Fibroblast of the conjunctiva (primary cell): ENCODE data around the gene GNA12.
"Not testable (repeated sequence)": the region's sequence is repeated elsewhere in the genome, so short reads cannot be mapped to it uniquely, and the experiment has no call there.

ENCODE experiments used
- DNase-seq: peaks from one replicate; pipeline ENCODE4 v3.0.0-alpha.2; 2010; ENCODE audit warnings: low read depth

GNA12 gene

DNA sequence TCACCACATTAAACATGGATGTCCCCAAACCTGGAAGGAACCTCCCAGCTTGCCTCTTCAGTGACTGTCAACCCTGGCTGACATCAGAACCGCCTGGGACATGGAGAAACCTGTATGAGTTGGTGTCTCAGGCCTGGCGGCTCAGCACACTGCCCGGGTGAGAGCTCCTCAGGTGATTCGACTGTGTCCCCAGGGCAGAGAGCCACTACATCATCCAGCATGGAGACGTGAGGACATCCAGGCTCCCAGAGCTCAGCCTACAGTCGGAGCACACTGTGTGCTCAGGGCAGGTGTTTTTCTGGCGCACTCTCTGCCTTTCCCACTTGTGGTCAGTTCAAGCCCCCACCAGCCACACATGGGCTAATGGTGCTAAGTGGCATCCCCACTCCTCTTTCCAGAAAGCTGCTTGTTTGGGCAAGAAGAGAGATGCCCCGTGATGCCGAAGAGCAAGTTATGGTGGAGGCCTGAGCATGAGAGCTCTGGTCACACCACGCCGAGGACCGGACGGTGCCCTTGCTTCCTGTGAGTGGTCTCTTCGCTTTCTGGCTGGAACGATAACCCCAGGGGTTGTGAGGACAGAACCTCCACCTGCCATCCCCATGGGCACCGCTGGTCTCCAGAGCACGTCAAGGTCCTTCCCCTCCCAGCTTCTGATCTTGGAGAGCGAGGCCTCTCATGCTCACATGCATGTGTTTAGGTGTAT, 117.6 kb downstream of the GNA12 start:
- DNase-seq = no peak

DNA sequence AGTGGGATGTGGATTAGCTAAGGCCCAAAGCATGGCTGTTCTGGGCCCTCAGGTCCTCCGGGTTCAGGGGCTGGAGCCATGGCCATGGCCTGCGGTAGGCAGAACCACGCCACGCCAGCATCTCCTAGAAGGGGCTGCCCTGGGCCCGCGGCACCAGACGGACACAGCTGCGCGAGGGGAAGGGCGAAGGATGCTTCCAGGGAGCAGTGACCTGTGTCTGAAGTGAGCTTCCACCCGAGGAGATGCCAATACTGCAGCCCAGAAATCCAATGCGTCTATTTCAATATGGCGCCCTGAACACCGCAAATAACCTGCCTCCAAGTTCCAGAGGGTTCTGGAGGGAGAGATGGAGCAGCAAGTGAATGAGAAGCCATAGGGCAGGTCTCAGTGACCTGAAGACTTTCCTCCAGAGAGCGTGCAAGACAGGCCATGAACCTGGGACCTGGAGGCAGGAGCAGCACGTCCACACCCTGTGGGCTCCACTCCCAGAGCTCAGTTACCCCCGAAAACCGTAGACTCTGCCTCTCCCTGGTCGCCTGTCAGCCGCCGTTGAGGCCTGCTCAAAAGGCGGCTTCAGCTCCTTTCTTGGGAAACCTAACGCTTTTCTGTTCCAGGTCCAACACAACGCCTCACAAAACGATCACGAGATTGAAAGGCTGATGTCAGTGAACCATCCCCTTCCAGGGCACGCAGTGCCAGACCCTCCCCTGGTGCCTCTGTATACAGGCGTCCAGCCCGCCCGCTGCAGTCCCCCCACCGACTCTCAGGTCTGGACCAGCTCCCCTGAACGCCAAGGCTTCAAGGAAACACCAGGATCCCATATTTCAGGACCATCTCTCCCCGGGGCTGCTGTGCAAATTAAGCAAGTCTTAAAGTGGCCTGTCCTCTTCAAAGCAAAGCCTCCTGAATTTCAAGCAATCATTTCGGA, 118.7 kb downstream of the GNA12 start:
- no peak for DNase-seq

DNA sequence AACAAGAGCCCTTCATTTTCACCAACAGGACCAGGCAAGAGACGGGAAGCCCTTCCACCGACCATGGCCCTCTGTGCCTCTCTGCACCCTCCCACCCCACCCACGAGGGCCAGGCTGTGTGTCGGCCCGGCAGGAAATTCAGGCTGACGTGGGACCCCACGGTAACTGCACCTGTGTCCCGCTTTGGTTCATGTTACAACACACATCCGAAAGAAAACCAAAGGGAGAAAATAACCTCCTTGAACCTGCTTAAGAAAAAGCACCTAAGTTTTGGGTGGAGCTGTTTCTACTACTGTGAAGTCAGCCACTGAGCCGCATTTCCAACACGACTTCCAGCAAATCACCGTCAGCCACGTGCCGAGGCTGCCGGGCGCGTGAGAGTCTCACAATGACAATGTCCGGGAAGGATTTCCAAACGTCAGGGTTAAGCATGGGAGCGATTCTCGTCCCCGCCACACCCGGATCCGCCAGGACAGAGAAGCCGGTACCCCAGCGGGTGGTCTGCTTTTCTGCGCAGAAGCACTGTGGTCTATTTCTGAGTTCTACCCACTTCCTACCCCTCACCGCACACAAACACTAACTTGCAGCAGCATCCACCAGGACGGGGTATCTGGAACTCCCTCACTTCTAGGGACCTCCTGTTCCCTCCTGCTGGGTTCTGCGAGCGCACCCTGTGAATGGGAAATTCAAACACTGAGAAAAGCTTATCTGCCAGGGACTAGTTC, 119.5 kb downstream of the GNA12 start:
- DNase-seq = no peak

DNA sequence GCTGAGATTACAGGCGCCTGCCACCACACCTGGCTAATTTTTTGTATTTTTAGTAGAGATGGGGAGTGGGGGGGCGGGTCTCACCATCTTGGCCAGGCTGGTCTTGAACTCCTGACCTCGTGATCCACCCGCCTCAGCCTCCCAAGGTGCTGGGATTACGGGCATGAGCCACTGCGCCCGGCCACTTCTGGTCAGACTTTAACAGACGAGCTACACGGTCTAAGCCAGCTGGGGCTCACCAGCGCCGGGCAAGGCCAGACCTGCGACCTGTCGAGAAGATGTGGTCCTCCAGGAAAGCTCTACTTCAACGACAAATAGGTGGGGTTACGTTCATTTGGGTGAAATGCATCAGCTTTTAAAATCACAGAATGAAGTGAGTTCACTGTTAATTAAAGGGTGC, 120.1 kb downstream of the GNA12 start:
- DNase-seq = not testable (repeated sequence)

DNA sequence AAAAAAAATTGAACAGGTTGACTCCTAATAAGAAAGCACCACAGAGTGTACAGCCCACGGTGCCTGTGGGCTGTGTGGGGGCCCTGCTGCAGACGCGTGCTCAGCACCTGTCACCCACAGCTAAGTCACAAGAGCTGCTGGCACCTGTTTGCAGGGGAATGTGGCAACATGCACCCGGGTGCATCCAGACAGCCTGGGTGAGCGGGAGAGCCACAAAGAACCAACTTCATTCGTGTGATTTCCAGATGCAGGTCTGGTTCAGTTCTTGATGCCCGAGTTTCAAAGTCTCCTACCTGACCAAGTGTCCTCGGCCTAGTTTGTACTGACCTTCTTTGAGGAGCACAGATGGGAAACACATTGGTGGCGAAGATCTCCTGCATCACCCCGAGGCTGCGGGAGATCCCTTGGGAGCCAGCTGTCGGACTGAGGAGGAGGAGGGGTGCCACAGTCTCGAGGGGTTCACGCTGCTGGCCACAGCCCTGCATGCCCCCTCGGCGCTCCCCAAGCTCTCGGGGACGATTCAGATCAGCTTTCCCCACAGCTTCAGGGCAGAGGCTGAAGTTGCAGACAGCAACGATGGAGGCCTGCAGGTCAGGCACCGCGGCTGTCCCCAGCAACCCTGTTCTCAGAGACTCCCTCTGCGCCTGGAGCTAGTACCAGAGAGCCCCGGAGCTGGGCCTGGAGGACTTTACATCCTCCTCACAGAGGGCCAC, 120.8 kb downstream of the GNA12 start:
- no peak for DNase-seq

DNA sequence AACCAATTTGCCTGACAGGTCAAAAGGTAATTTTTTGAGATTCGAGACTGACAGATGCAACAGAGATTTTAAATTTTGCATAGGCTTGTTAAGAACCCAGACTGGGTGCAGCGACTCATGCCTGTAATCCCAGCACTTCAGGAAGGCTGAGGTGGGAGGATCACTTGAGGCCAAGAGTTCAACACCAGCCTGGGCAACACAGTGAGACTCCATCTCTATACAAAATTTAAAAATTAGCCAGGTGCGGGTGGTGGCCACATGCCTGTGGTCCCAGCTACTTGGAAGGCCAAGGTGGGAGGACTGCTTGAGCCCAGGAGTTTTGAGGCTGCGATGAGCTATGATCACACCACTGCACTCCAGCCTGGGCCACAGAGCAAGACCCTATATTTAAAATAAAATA, 121.5 kb downstream of the GNA12 start:
- DNase-seq = no peak

DNA sequence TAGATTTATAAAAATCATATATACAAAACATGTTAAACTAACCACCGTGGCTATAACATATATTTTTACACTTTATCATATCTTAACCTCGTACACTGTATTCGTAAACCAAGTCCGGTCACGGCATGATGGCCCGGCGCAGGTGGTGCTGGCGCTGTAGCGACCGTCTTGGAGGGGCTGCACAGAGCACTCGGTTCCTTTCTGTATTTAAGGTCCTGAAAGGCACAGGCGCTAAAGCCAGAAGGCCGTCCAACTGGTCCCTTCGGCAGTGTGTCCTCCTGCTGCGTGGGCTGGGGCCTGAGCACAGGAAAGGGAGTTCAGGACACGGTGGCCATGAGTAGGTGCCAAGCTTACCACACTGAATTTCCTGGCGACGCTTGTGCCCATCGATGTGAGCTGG, 122.3 kb downstream of the GNA12 start:
- no peak for DNase-seq

DNA sequence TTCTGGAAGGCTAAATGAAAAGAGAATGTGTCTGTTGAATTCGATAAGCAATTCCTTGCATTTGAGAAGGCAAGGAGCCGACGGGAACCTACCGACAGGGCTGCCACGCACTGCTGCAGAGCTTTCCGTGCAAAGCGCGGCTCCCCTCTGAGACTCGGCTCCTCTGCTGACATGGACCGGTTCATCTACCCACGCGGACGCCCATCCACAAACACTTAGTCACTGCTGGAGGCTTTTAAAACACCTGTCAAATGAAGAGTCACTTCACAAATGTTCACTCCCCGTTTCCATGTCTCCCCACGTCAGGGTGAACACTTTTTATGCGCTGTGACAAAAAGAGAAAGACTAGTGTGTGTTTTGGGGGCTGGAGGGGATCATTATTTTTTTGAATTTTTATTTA, 124.1 kb downstream of the GNA12 start:
- DNase-seq = no peak

DNA sequence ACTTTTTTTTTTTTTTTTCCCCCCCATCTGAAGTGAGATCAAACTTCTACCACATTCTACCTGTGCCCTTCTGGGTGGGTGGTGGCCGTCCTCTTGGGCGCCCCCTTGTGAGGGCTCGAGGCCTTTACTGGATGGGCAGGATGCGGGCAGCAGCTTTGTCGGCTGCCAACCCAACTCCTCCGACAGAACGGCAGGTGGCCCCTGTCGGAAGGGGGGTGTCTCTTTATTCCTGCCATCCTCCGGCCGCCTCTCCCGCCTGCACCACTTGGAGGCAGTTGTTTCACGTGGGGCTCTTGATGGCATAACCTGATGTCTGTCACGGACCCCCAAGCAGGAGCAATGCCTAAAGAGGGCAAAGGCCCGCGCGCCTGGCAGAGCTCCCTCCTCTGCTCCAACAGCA, 125.1 kb downstream of the GNA12 start:
- no peak for DNase-seq

DNA sequence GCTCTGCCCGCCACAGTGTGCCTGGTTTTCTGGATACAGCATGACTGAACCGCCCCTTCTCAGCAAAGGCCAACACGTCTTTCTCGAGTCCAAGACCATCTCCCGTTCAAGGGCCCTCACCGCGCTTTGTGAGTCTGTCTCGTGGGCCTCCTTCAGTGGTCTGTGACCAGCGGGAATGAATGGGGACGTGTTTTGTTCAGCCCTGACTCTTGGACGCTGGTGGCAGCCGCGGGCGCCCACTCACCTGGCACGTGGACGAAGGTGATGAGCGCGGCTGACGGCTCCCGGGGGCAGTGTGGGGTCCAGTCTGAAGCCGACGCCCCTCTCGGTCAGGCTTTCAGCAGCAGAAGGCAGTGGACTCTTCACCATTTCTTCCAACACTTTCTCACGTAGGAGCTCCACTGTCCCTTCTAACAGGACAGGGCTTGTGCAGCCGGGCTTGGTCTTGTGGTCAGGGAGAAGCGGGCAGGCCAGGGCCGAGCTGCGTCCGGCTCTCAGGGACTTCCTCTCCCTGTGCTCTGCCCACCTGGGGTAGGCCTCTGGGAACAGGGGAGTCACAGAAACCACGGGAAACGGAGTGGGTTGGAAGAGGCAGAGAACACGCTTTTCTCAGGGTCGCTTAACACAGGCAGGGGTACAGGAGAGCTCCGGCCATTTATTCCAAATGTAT, 125.7 kb downstream of the GNA12 start:
- DNase-seq = no peak

DNA sequence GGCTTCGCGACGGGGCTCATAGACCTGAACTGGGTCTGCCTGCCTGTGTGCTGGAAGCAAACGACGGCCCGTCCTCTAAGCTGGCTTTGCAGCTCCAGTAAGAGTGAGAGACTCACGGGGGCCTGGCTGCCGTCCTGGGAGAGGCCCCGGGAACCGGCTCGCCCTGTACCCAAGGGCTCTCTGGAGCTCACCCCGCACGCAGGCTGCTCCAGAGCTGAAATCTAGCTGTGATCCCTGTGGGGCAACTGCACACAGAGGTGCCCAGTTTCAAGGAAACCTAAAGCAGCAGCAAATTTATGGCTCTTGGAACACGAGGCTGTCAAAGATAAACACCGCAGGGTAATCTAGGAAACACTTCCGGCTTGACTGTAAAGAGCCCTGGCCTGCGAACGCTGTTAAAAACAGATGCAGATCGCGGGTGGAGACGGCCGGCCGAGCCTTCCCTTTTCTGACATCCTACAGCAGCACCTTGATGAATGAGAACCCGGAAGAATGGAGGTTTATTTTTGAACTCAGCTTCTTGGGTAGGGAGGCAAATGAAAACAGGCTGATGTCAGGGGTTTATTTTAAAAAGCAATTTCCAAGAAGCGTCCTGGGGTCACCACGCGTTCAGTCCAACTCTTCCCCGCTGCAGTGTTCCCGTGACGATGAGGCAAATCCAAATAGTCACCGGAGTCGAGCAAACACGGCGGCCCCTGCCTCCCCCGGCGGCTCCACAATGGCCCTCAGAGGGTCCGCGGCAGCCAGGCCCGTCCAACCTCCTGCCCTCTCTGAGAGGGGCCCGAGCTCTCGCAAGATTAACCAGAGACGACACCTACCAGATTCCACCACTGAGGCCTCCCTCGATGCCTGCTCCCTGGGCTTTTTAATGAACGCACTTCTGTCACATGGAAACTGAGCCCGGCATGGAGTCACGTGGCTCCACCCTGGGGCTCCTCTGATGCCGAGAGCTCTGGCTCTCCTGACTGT, 126.5 kb downstream of the GNA12 start:
- no peak for DNase-seq

DNA sequence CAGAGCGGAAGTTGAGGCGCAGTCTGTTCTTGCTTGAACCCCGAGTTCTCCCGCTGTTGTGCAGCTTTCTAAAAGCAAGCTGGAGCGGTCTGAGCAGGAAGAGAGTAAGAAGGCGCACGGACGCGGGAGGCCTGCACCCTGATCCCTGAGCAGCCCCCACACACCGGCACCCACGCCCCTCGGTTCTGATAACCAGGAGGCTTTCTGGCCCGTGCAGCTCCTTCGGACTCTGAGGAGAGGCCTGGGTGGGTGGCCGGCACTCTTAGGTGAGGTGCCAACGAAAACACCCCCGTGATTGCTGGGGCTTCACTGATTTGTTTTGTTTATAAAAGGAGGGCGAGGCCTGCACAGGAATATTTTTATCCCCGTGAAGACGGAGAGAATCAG, 127.2 kb downstream of the GNA12 start:
- DNase-seq = no peak

DNA sequence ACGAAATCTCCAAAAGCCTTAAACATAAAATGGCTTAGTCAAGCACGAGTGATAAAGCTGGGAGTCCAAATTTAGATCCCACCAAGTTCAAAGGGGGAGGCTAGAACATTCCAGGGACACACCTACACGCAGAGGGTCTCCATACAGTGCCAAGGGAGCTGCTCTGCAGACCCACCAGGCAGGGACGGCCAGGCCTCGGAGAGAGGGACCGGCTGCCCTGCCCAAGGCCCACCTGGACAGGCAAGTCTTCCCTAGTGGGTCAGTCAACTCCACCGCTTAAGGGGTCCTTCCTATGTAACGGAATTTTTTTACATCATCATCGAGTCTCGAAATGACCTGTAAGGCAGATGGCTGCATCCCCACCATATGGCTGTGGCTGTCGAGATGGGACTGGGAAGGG, 127.6 kb downstream of the GNA12 start:
- DNase-seq = no peak

DNA sequence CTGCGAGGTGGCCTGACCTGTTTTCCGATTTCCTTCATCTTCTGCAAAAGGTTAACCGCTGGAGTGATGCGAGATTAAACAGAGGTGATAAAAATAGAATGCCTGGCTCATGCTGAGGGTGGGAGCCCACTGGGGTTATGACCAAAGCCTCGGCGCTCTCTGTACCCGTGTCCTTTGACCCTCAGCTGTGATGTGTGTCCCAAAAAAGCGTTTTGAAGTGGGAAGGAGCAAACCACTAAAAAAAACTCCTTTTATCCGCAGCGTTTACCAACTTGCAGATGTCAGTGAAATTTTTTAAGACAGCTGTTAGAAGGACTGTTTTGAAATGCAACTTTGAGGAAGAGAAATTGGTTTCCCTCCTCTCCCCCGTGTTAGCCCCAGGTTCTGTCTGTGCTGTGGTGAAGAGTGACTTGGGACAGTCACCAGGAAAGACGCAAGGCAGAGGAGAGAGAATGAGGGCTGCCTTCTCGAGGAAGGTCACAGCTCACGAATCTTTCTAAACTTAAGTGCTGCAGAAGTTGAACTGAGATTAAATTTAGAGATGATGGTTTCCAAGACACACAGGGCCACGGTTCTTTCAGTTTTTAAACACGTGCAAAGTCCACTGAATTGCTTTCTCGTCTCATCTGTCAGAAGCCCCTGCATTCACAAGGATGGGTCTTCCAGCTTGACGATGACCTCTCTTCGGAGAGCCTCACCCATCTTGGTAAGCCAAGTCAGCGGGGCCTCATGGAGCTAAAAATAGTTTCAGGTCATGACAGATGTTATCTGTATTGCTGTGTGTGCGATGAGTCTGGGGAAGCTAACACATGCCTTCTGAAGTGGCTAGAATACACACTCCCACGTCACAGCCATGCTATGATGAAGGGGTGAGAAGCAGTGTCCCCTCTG, 128.5 kb downstream of the GNA12 start:
- DNase-seq = no peak

DNA sequence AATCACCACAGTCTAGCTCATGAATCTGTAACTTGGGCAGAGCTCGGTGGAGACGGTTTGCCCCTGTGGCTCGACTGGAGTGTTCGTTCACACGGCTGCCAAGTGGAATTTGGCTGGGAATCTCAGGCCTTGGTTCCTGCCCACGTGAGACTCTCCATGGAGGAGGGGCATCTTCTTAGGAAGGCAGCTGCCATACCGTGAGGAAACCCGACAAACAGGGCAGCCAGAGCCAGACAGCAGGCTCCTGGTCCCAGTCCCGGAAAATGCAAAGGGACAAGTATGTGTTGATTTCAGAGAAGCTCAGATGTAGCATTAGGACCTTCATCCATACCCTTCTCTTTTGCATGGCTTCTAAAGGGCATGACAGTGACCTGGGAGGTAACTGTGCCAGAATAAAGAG, 129.5 kb downstream of the GNA12 start:
- no peak for DNase-seq

DNA sequence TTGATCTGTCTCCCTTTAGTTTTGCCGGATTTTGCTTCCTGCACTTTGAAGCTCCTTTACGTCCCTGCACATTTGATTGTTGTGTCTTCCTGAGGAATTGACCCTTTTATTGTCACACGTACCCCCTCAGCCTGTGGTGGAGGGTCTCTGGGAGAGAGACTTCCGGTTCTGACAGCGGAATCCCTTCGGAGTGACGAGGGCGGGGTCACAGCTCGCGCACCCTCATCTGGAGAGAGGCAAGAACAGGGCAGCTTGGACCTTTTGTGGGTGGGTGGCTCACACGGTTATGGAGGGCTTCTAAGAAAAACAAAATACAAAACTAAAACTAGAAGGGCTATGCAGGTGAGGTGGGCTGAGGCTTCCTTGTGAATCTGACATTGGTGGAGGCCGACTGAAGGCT, 130.1 kb downstream of the GNA12 start:
- no peak for DNase-seq

DNA sequence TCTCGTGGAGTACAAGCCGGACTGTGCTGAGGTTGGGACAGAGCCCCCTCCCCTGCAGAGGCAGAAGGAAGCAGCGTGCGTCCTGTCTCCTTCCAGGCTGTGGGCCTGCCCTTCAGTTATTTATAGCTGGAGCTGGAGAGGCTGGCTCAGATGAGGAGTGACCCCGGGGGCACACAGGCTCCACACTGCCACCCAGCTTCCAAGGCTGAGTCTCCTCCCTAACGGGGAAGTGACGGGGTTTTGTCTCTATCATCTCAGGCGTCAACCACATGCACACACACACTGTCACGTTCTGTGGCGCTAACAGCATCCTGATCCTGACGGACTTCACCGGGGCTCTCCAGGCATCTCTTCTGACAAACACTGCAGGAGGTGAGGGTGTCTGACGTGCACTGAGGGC, 130.7 kb downstream of the GNA12 start:
- no peak for DNase-seq

DNA sequence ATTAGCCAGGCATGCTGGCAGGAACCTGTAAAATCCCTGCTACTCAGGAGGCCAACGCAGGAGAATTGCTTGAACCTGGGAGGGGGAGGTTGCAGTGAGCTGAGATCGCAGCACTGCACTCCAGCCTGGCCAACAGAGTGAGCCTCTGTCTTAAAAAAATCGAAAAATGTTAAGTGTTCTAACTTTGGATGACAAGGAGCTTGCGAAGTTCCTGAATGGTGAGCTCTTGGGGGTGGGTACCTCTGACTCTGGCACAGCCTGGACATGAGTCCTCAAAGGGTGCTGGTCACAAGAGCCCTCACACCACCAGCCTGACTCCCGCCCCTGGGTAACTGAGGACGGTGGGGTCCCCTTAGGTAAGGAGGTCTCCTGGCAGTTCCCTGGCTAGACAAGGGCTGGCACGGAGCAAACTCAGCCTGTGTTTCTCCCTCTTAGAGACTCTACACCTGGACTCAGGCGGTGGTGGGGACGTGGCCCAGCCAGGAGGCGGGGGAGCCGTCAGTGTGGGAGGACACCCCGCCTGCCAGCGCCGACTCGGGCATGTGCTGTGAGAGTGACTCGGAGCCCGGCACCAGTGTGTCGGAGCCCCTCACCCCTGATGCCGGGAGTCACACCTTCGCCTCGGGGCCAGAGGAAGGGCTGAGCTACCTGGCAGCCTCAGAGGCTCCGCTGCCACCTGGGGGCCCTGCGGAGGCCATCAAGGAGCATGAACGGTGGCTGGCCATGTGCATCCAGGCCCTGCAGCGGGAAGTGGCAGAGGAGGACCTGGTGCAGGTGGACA, 132.0 kb downstream of the GNA12 start:
- DNase-seq = no peak
